Skeletal muscle tissue (tissue), 4 donors: ENCODE measurements around the gene GPR137B. TPM values are rescaled to one million over a fixed set of nuclear protein-coding genes. Genes with fewer than 3 reads are reported as not detected.

Source experiments
- H3K27ac ChIP-seq: one replicate; pipeline ENCODE4 v1.7.0; 2013; ENCODE audit warnings: mild to moderate bottlenecking, low read depth, low read length, inconsistent platforms
- H3K27me3 ChIP-seq, 3 donors: one replicate each; pipeline ENCODE4 v1.7.0; 2013; ENCODE audit warnings: low read length in 3 of 3; ENCODE audit not compliant: control insufficient read depth in 3 of 3, insufficient read depth in 3 of 3
- H3K36me3 ChIP-seq, 3 donors: one replicate each; pipeline ENCODE4 v1.7.0; 2013; ENCODE audit warnings: low read length in 3 of 3; ENCODE audit not compliant: control insufficient read depth in 3 of 3, insufficient read depth in 3 of 3
- H3K4me1 ChIP-seq, 3 donors: one replicate each; pipeline ENCODE4 v1.7.0; 2013; ENCODE audit warnings: low read length in 3 of 3, mild to moderate bottlenecking in 3 of 3; ENCODE audit not compliant: control insufficient read depth in 3 of 3, insufficient read depth in 3 of 3
- H3K4me3 ChIP-seq, 3 donors: one replicate each; pipeline ENCODE4 v1.7.0; 2013; ENCODE audit warnings: low read length in 3 of 3
- H3K9ac ChIP-seq, 3 donors: one replicate each; pipeline ENCODE4 v1.7.0; 2013; ENCODE audit warnings: low read length in 3 of 3, mild to moderate bottlenecking in 3 of 3, moderate library complexity in 2 of 3, low read depth in 1 of 3
- H3K9me3 ChIP-seq, 3 donors: one replicate each; pipeline ENCODE4 v1.7.0; 2013; ENCODE audit warnings: low read length in 3 of 3; ENCODE audit not compliant: control insufficient read depth in 3 of 3
- total RNA-seq: library from RNA; depleted of rRNA; stranded (reverse); fragments of >200 nt; gene quantifications from one replicate; pipeline ENCODE4 v1.2.3, GENCODE V29; 2014
- donor health status: Osteomylitis.

The GPR137B gene
- total RNA-seq, 1 donor from 2014 or later = 8.9 TPM

DNA sequence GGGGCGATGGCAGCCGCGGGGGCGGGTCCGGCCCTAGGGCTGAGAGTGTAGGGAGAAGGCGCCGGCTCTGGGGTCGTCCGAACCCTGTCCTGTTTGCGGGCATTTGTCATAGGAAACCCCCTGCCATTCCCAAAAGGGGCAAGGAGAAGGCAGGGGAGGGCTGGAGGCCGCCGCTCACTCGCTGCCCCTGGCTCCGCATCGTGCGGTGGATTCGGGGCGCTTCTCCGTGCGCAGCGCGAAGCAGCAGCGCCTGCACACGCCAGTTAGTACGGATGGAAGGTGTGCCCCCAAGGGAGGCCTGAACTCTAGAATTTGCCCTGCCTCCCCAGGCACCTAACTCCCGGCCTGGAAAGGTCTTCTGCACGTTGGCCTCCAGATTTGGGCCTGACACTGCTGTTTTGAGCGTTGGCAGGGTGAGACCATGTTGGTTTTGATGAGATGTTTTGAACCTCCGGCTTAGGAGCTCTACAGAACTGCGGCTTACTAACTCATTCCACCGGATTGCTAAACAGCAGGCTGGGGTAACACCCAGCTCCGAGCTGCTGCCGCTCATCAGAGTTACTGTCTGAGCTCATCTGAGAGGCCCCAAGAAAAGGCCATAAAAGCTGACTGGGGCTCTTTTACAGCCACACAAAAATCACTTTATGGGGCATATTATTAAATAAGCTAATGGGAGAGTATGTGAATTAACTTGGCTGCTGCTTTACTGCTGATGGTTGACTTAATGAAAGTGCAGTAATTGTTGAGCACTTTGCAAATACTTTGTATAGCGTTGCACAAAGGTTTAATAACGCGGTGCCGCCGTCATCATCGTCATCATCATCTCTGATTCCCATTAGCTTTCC lies 987 bp downstream of the GPR137B start:
- Histone ChIP-seq H3K4me1 (peaks cover 8 to 11% (median 9%) of the 10 kb centered on the region in 3 donors), H3K9ac (peak overlapping the region; percentile 38 to 57 (median 40)), H3K27me3 (peaks cover 18 to 42% (median 31%) of the 10 kb centered on the region in 3 donors), H3K36me3 (no peaks in the 10 kb centered on the region), H3K27ac (peak overlapping the region; percentile 19), H3K9me3 (no peaks in the 10 kb centered on the region), H3K4me3 (peak overlapping the region; percentile 75 to 85 (median 78))

- Histone ChIP-seq H3K27me3 (peaks cover 18 to 41% (median 31%) of the 10 kb centered on the region in 3 donors), H3K4me1 (peaks cover 8 to 11% (median 9%) of the 10 kb centered on the region in 3 donors)
These were observed 1.7 kb downstream of the GPR137B start for GRCh38 chr1:236144033-236144432.

GRCh38 chr1:236144446-236145150 lies 2.3 kb downstream of the GPR137B start:
- peaks cover 8 to 11% (median 9%) of the 10 kb centered on the region in 3 donors for H3K4me1 ChIP-seq
- no peak overlapping the region for H3K9ac ChIP-seq
- no peaks in the 10 kb centered on the region for H3K9me3 ChIP-seq
- peak overlapping the region in 1 of 3 donors; percentile 15 for H3K4me3 ChIP-seq
- H3K27ac ChIP-seq = no peak overlapping the region
- no peaks in the 10 kb centered on the region for H3K36me3 ChIP-seq
- H3K27me3 ChIP-seq = peaks cover 18 to 41% (median 31%) of the 10 kb centered on the region in 3 donors

More at GRCh38 chr1:236144033-236144432, 1.7 kb downstream of the GPR137B start:
- Histone ChIP-seq H3K9ac (peak overlapping the region in 1 of 3 donors; percentile 40), H3K27ac (no peak overlapping the region), H3K9me3 (no peaks in the 10 kb centered on the region), H3K4me3 (peak overlapping the region in 2 of 3 donors; percentile 78 to 85), H3K36me3 (no peaks in the 10 kb centered on the region)

GRCh38 chr1:236147068-236147467 lies 4.7 kb downstream of the GPR137B start:
- no peak overlapping the region for H3K9ac ChIP-seq
- peaks cover 5 to 15% (median 9%) of the 10 kb centered on the region in 3 donors for H3K4me1 ChIP-seq
- H3K27me3 ChIP-seq = peaks cover 15 to 22% (median 18%) of the 10 kb centered on the region in 3 donors
- H3K9me3 ChIP-seq = no peaks in the 10 kb centered on the region
- H3K36me3 ChIP-seq = no peaks in the 10 kb centered on the region
- no peak overlapping the region for H3K27ac ChIP-seq
- no peak overlapping the region for H3K4me3 ChIP-seq

- Histone ChIP-seq H3K4me1 (peaks cover 2 to 12% (median 9%) of the 10 kb centered on the region in 3 donors), H3K36me3 (no peaks in the 10 kb centered on the region), H3K9me3 (no peaks in the 10 kb centered on the region), H3K9ac (no peak overlapping the region), H3K4me3 (no peak overlapping the region), H3K27ac (no peak overlapping the region), H3K27me3 (peaks cover 11 to 18% (median 15%) of the 10 kb centered on the region in 3 donors)
These were observed 5.5 kb downstream of the GPR137B start for GRCh38 chr1:236147521-236148469.

DNA sequence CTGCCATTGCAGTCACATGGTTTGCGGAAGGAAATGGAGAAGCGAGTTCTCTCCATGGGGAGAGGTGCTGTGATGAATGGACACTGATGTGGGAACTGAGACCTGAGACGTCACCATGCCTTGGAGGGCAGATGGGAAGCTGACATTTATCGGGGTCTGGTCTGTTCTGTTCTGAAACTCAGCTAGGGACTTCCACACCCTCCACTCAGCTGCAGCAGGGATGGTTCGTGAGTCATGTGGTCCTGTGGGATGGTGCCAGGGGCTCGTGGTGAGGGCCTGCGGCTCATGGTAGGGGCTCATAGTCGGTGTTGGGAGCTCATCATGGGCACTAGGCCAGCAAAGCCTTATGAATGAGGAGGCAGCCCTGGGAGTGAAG lies 6.1 kb downstream of the GPR137B start:
- Histone ChIP-seq H3K4me1 (peaks cover under 1 to 7% (median 4%) of the 10 kb centered on the region in 3 donors), H3K27me3 (peaks cover 4 to 12% (median 8%) of the 10 kb centered on the region in 3 donors), H3K9ac (no peak overlapping the region), H3K9me3 (no peaks in the 10 kb centered on the region), H3K36me3 (no peaks in the 10 kb centered on the region), H3K27ac (no peak overlapping the region), H3K4me3 (no peak overlapping the region)

GRCh38 chr1:236149003-236149595 lies 6.8 kb downstream of the GPR137B start:
- H3K4me3 ChIP-seq = no peak overlapping the region
- H3K4me1 ChIP-seq = peaks cover 0 to 7% (median 0%) of the 10 kb centered on the region in 3 donors
- H3K36me3 ChIP-seq = no peaks in the 10 kb centered on the region
- no peak overlapping the region for H3K9ac ChIP-seq
- H3K27me3 ChIP-seq = peaks cover 4 to 8% (median 5%) of the 10 kb centered on the region in 3 donors
- H3K27ac ChIP-seq = no peak overlapping the region
- H3K9me3 ChIP-seq = no peaks in the 10 kb centered on the region

GRCh38 chr1:236149696-236150228 lies 7.4 kb downstream of the GPR137B start:
- H3K27ac ChIP-seq = no peak overlapping the region

More at GRCh38 chr1:236149696-236150228, 7.4 kb downstream of the GPR137B start:
- peaks cover 4 to 5% (median 4%) of the 10 kb centered on the region in 3 donors for H3K27me3 ChIP-seq
- no peaks in the 10 kb centered on the region for H3K36me3 ChIP-seq
- no peak overlapping the region for H3K4me3 ChIP-seq
- no peak overlapping the region for H3K9ac ChIP-seq
- no peaks in the 10 kb centered on the region for H3K9me3 ChIP-seq
- H3K4me1 ChIP-seq = peaks cover 0 to 7% (median 0%) of the 10 kb centered on the region in 3 donors
